GM19328 (cell line): ENCODE results near the gene RAB40C.

Source experiments
- ATAC-seq: cut with Tn5 transposase; IDR thresholded peaks from one replicate; pipeline ENCODE4 v1.9.1; 2021; ENCODE audit warnings: mild to moderate bottlenecking, moderate library complexity; ENCODE audit not compliant: unreplicated experiment

RAB40C gene

GRCh38 chr16:559021-559380 lies 30.9 kb upstream of the RAB40C start:
- no peak for ATAC-seq

- ATAC-seq = no peak
These were observed 30.3 kb upstream of the RAB40C start for GRCh38 chr16:559411-560203.

GRCh38 chr16:560204-560700 lies 29.6 kb upstream of the RAB40C start, which contains the start of gene PRR35:
Gene PRR35, plus strand, starts transcription at chr16:560394. Its CDS starts 2,901 bp downstream, at chr16:563295.
- ATAC-seq = no peak

- ATAC-seq = no peak
These were observed 29.0 kb upstream of the RAB40C start for GRCh38 chr16:560701-561412.

GRCh38 chr16:561413-561794 lies 28.5 kb upstream of the RAB40C start:
- ATAC-seq = no peak

- ATAC-seq = no peak
These were observed 27.6 kb upstream of the RAB40C start for GRCh38 chr16:561957-562938.

GRCh38 chr16:563072-563644 lies 26.7 kb upstream of the RAB40C start:
- no peak for ATAC-seq

GRCh38 chr16:564690-565418 lies 25.0 kb upstream of the RAB40C start:
- no peak for ATAC-seq

- no peak for ATAC-seq
These were observed 24.2 kb upstream of the RAB40C start for GRCh38 chr16:565419-566330.

- no peak for ATAC-seq
These were observed 23.1 kb upstream of the RAB40C start, which contains the start of gene NHLRC4 for GRCh38 chr16:566475-567372. Gene NHLRC4, plus strand, starts transcription at chr16:567005. Its CDS starts 1,043 bp downstream, at chr16:568048.

GRCh38 chr16:567373-568256 lies 22.3 kb upstream of the RAB40C start:
- no peak for ATAC-seq

- ATAC-seq = no peak
These were observed 21.2 kb upstream of the RAB40C start for GRCh38 chr16:568401-569258.

- ATAC-seq = peak; percentile 50
These were observed 20.2 kb upstream of the RAB40C start, which contains the start of gene PIGQ for GRCh38 chr16:569445-570254. Gene PIGQ, plus strand, starts transcription at chr16:569968. Its CDS starts 4,107 bp downstream, at chr16:574075.

GRCh38 chr16:572865-573650 lies 16.8 kb upstream of the RAB40C start:
- ATAC-seq = no peak
